SJCRH30 (cell line): ENCODE measurements around the gene SPAG9. TPM values are rescaled to one million over a fixed set of nuclear protein-coding genes. Genes with fewer than 3 reads are reported as not detected.

Experiments used
- DNase-seq, 2 experiments: peaks; one replicate each; pipeline ENCODE4 v3.0.0-alpha.2; 2015 to 2020
- H3K27ac ChIP-seq: fragments of 250-450 bp; sonication (Bioruptor Pico); 2 replicates; pipeline ENCODE4 v1.5.1; 2020; ENCODE audit warnings: mild to moderate bottlenecking, moderate library complexity
- H3K27me3 ChIP-seq: fragments of 250-450 bp; sonication (Bioruptor Pico); 2 replicates; pipeline ENCODE4 v1.5.1; 2020; ENCODE audit warnings: mild to moderate bottlenecking, moderate library complexity
- H3K36me3 ChIP-seq: fragments of 250-450 bp; sonication (Bioruptor Pico); 2 replicates; pipeline ENCODE4 v1.5.1; 2020; ENCODE audit warnings: mild to moderate bottlenecking, moderate library complexity
- H3K4me1 ChIP-seq: fragments of 250-450 bp; sonication (Bioruptor Pico); 2 replicates; pipeline ENCODE4 v1.5.1; 2020; ENCODE audit warnings: mild to moderate bottlenecking, moderate library complexity
- H3K4me3 ChIP-seq: fragments of 250-450 bp; sonication (Bioruptor Pico); 2 replicates; pipeline ENCODE4 v1.5.1; 2020; ENCODE audit warnings: mild to moderate bottlenecking, moderate library complexity
- H3K9me3 ChIP-seq: fragments of 250-450 bp; sonication (Bioruptor Pico); replicated peaks from 2 replicates; pipeline ENCODE4 v1.5.1; 2020; ENCODE audit warnings: mild to moderate bottlenecking, moderate library complexity
- total RNA-seq: library from RNA; depleted of rRNA; stranded (reverse); fragments of >200 nt; shearing (Covaris generic); gene quantifications from 2 replicates; pipeline ENCODE4 v1.2.3, GENCODE V29; 2014

The SPAG9 gene
- total RNA-seq, 1 experiment from 2014 or later: 42.8 TPM

DNA sequence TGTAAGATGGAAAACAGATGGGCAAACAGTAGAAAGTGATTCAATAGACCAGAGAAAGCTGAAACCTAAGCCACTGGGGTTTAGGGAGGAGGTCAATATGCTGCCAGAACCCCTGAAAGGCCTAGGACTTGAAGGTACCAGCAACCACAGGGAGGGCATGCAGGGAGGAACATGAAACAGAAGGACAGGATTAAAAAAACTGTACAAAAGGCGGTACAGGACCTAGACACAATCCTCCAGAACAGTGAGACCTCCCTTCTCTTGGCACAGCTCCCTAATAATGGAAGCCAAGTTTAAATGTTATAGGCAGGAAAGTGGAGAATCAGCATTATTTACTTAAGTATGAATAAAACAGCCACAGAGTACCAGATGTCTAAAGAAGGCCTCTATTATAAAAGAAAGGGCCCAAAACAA is 105.5 kb downstream of the SPAG9 start:
- Histone ChIP-seq H3K4me1 (no peaks in the 10 kb centered on the region), H3K9me3 (no peaks in the 10 kb centered on the region), H3K36me3 (peaks cover 7% of the 10 kb centered on the region; the same call in 1 of the 2 replicates), H3K27ac (no peak overlapping the region), H3K4me3 (no peak overlapping the region), H3K27me3 (no peaks in the 10 kb centered on the region)
- no peak for DNase-seq

DNA sequence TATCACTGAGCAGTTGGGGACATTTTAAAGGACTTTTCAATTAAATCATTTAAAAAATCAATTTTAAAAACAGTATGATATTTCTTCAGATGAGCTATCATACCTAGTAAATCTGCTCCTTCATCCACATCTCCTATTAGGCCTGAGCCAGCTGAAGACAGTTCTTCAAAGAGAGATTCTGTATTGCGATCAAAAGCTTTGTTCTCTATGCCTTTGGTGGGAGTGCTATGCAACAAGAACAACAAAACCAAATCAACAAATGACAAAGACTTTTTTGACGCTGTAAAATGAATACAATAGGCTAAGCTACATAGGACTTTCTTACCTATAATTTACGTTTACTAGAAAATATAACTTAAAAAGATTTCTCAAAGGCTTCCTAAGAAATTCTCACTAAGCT is 106.5 kb downstream of the SPAG9 start:
- peaks cover 7% of the 10 kb centered on the region; the same call in 1 of the 2 replicates for H3K36me3 ChIP-seq

DNA sequence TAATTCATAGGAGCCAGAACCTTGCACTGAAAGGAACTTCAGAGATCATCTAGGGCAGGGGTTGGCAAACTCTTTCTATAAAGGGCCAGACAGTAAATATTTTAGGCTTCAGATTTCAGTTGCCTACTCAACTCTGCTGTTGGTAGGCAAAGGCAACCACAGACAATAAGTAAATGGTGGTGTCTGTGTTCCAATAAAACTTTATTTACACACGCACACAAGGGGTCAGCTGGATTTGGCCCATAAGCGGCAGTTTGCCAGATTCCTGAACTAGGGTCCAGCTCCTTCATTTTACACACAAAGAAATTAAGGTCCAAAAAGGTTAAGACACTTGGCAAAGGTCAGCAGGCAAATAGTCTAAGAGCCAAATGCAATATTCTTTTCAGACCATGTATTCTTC is 107.3 kb downstream of the SPAG9 start:
- Histone ChIP-seq H3K27ac (no peak overlapping the region), H3K27me3 (no peaks in the 10 kb centered on the region), H3K9me3 (no peaks in the 10 kb centered on the region), H3K4me1 (no peaks in the 10 kb centered on the region), H3K4me3 (no peak overlapping the region), H3K36me3 (0 out of 2 replicates have a peak, but pooled peaks cover 4% of the 10 kb centered on the region)
- DNase-seq: no peak

More for the DNA sequence above, 106.5 kb downstream of the SPAG9 start:
- no peak for DNase-seq
- Histone ChIP-seq H3K27me3 (no peaks in the 10 kb centered on the region), H3K27ac (no peak overlapping the region), H3K4me3 (no peak overlapping the region), H3K4me1 (no peaks in the 10 kb centered on the region), H3K9me3 (no peaks in the 10 kb centered on the region)

DNA sequence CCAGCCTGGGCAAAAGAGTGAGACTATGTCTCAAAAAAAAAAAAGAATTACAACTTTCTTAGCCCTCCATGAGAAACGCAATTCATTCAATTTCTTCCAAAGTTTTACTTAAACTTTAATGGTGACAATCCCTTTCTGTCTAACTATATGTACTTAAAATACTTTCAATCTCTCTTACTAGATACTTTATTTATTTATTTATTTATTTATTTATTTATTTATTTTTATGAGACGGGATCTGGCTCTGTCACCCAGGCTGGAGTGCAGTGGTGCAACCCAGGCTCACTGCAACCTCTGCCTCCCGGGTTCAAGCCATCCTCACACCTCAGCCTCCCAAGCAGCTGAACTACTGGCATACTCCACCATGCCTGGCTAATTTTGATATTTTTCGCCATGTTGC is 108.1 kb downstream of the SPAG9 start:
- no peaks in the 10 kb centered on the region for H3K9me3 ChIP-seq
- DNase-seq: no peak
- H3K27me3 ChIP-seq: no peaks in the 10 kb centered on the region
- H3K4me3 ChIP-seq: no peak overlapping the region
- H3K4me1 ChIP-seq: no peaks in the 10 kb centered on the region
- no peak overlapping the region for H3K27ac ChIP-seq
- 0 out of 2 replicates have a peak, but pooled peaks cover 4% of the 10 kb centered on the region for H3K36me3 ChIP-seq

DNA sequence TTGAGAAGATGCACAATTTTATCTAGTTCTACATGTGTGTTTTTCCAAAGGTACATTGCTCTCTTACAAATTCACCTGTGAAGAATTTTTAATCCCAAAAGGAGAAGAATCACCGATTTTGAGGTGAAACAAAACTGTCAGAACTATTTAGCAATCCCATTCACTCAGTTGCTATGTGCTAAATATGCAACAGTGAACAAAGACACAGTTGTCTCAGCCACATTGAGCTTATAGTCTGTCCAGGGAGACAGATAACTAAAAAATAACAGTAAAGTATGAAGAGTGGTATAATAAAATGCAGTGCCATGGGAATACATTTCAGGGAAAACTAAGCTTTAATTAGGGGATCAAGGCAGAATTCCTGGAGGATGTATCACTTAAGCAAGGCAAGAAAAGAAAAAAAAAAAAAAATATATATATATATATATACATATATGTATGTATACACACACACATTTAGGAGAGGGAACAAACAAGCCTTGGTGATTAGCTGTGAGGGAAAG is 110.4 kb downstream of the SPAG9 start:
- DNase-seq: no peak
- Histone ChIP-seq H3K4me3 (no peak overlapping the region), H3K4me1 (no peaks in the 10 kb centered on the region), H3K36me3 (0 out of 2 replicates have a peak, but pooled peaks cover 4% of the 10 kb centered on the region), H3K27me3 (no peaks in the 10 kb centered on the region), H3K27ac (no peak overlapping the region), H3K9me3 (no peaks in the 10 kb centered on the region)

DNA sequence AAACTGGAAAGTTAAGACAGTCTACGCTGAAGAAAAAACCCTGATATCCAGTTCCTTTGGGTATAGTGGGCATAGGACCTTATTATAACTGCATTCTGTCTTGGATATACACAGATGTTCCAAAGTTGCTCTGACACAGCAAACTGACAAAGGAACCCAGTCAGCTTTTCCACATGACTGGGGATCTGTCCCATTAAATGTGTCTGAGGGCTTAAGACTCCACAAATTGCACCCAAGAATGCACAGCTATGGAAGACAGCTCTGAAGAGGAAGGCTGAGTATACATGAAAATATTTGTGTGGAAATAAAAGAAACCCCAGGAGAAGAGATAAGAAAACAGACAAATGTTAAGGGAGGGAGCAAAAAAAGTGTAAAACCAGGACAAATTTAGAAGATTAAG is 114.1 kb downstream of the SPAG9 start:
- Histone ChIP-seq H3K27ac (no peak overlapping the region), H3K9me3 (no peaks in the 10 kb centered on the region), H3K4me3 (no peak overlapping the region), H3K27me3 (no peaks in the 10 kb centered on the region), H3K36me3 (peaks cover 5% of the 10 kb centered on the region; the same call in 1 of the 2 replicates), H3K4me1 (no peaks in the 10 kb centered on the region)
- no peak for DNase-seq

DNA sequence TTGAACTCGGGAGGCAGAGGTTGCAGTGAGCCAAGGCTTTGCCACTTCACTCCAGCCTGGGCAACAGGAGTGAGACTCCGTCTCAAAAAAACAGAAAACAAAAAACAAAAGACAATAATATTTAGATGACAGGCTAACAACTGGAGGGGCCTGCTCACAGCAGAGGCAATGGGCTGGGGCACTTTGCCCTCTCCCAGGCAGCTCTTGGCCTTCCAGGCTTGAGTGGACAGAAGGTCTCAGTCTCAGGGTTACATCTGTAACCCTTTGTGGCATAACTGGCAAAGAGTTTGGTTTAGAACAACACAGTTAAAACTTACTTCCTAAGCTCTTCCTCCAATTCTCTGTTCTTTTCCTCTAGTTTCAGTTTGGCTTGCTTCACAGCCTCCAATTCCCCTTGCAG is 114.9 kb downstream of the SPAG9 start:
- Histone ChIP-seq H3K9me3 (no peaks in the 10 kb centered on the region), H3K27ac (no peak overlapping the region), H3K27me3 (no peaks in the 10 kb centered on the region), H3K4me1 (no peaks in the 10 kb centered on the region), H3K4me3 (no peak overlapping the region), H3K36me3 (peaks cover 7% of the 10 kb centered on the region; the same call in 1 of the 2 replicates)
- no peak for DNase-seq

DNA sequence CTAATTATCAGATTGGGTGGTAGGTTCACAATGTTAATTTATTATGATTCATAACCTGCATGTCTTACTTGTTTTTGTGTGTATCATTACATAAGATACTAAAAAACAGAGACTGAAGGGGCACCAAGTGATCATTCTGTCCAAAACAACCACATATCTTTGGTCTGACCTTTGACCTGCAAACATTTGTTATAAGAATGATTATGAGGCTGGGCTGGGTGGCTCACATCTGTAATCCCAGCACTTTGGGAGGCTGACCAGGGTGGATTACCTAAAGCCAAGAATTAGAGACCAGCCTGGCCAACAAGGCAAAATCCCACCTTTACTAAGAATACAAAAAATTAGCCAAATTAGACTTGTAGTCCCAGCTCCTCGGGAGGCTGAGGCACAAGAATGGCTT is 116.4 kb downstream of the SPAG9 start:
- Histone ChIP-seq H3K27ac (no peak overlapping the region), H3K36me3 (peaks cover 7% of the 10 kb centered on the region; the same call in 1 of the 2 replicates), H3K9me3 (no peaks in the 10 kb centered on the region), H3K4me1 (no peaks in the 10 kb centered on the region), H3K27me3 (no peaks in the 10 kb centered on the region), H3K4me3 (no peak overlapping the region)
- DNase-seq: no peak

DNA sequence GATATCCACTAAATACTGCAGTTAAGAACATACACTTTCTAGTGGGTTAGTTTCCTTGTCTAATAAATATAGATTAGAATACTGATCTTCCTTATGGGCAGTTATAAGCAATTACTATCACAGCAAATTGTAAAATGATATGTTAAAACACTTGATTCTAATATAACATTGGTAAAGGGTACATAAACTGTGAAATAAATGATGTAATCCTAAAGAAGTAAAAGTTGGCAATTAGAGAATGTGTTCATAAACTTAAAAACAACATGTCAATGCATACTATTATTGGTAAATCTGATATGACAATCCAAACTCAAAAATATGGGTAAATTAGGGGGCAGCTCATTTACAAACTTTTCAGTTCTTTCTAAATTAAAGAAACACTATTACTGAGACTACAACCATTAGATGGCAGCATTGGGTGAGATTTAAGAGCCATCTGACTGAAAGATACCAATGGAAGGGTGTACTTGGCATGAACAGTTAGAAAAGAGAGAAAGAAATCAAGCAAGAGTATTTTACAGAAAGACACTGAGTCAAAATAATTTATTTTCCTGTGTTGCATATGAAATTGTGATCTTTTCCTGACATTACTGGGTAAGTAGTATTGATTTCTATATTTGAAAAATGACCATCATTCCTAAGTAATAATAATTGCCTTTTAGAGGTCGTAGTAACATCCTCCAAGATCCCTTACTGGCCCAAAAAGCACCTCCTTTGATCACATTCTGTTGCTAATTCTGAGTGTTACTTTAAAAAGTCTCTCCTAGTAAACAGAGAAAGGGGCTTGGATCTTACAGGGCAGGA is 119.6 kb downstream of the SPAG9 start:
- H3K36me3 ChIP-seq: peaks cover 19% of the 10 kb centered on the region
- no peak overlapping the region for H3K27ac ChIP-seq
- H3K9me3 ChIP-seq: no peaks in the 10 kb centered on the region
- no peak overlapping the region for H3K4me3 ChIP-seq
- no peaks in the 10 kb centered on the region for H3K4me1 ChIP-seq
- DNase-seq: peak; percentile 16 to 74
- H3K27me3 ChIP-seq: no peaks in the 10 kb centered on the region

DNA sequence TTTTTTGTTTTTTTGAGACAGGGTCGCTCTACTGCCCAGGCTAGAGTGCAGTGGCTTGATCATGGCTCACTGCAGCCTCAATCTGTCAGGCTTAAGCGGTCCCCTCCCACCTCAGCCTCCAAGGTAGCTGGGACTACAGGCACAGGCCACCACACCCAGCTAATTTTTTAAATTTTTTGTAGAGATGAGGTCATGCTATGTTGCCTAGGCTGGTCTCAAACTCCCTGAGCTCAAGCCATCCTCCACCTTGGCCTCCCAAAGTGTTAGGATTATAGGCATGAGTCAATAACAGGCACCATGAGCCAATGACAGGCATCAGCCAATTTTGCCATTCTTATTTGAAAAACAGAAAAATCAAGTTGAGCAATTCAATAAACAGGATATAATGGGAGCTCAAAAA is 125.0 kb downstream of the SPAG9 start:
- no peaks in the 10 kb centered on the region for H3K9me3 ChIP-seq
- no peak for DNase-seq
- peaks cover 28% of the 10 kb centered on the region for H3K36me3 ChIP-seq
- no peaks in the 10 kb centered on the region for H3K4me1 ChIP-seq
- H3K27me3 ChIP-seq: no peaks in the 10 kb centered on the region
- no peak overlapping the region for H3K4me3 ChIP-seq
- no peak overlapping the region for H3K27ac ChIP-seq

DNA sequence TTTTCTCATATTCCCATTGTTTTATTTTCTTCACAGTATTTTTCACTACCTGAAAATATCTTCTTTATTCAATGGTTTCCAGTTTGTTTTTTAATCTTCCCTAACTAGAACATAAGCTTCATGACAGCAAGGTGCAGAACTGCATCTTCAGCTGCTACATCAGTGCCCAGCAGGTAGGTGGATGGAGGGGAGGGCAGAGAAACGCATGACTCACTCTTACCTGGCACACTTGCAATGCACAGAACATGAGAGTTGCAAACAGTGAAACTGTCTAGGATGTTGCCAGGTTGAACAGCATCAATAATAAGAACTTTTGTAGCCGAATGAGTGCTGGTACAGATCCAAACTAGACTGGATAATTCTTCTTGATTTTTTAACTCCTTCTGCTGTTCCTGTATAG is 127.1 kb downstream of the SPAG9 start:
- Histone ChIP-seq H3K4me1 (no peaks in the 10 kb centered on the region), H3K4me3 (no peak overlapping the region), H3K27me3 (no peaks in the 10 kb centered on the region), H3K36me3 (peaks cover 31% of the 10 kb centered on the region), H3K27ac (no peak overlapping the region), H3K9me3 (no peaks in the 10 kb centered on the region)
- no peak for DNase-seq

DNA sequence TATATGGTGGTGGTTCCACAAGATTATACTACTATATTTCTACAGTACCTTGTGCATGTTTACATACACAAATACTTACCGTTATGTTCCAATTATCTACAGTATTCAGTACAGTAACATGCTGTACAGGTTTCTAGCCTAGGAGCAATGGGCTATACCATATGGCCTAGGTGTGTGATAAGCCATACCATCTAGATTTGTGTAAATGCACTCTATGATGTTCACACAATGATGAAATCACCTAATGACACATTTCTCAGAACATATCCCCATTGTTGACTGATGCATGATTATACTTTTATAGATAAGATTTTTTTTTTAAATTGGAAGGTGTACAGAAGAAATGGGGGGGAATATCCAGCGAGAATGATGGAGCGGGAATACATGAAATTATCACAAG is 131.5 kb downstream of the SPAG9 start:
- Histone ChIP-seq H3K9me3 (no peaks in the 10 kb centered on the region), H3K36me3 (peaks cover 19% of the 10 kb centered on the region), H3K27ac (no peak overlapping the region), H3K4me1 (no peaks in the 10 kb centered on the region), H3K4me3 (no peak overlapping the region), H3K27me3 (no peaks in the 10 kb centered on the region)
- no peak for DNase-seq

DNA sequence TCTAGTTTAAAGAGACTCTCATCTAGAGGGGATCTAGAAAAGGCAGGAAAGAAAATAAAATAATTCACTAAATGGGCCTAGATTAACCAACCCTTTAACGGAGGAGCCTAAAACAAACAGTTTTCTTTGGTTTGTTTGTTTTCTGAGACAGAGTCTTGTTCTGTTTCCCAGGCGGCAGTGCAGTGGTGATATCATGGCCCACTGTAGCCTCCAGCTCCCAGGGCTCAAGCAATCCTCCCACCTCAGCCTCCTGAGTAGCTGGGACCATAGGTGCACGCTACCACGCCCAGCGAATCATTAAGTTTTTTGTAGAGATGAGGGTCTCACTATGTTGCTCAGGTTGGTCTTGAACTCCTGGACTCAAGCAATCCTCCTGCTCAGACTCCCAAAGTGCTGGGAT is 132.2 kb downstream of the SPAG9 start:
- Histone ChIP-seq H3K27me3 (no peaks in the 10 kb centered on the region), H3K27ac (no peak overlapping the region), H3K4me3 (no peak overlapping the region), H3K4me1 (no peaks in the 10 kb centered on the region), H3K9me3 (no peaks in the 10 kb centered on the region), H3K36me3 (peaks cover 17% of the 10 kb centered on the region)
- DNase-seq: no peak

DNA sequence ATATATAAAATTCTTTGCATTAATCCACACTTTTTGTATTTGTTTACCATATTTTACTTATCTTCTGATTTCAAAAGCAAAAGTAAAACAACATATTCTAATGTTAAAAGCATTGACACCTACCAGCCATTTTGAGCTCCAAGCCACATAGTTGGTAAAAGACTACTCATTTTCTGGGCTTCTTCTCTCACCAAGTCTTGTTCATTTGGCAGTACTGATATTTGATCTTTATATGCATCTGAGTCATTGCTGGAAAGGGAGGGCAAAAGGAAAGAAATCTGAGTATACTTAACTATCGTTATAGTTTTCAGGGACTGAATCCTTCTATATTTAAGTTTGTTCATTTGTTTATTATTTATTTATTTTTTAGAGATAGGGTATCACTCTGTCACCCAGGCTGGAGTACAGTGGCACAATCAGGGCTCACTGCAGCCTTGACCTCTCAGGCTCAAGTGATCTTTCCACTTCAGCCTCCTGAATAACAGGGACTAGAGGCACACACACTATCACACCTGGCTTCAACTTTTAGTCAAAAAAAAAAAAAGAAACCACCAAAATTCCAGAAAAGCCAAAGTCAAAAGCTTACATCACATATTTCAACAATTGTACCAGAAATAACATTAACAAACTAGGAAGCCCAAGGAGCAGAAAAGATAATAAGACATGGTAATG is 133.5 kb downstream of the SPAG9 start:
- Histone ChIP-seq H3K36me3 (peaks cover 12% of the 10 kb centered on the region), H3K4me3 (no peak overlapping the region), H3K27me3 (no peaks in the 10 kb centered on the region), H3K9me3 (no peaks in the 10 kb centered on the region), H3K4me1 (no peaks in the 10 kb centered on the region), H3K27ac (no peak overlapping the region)
- DNase-seq: no peak

DNA sequence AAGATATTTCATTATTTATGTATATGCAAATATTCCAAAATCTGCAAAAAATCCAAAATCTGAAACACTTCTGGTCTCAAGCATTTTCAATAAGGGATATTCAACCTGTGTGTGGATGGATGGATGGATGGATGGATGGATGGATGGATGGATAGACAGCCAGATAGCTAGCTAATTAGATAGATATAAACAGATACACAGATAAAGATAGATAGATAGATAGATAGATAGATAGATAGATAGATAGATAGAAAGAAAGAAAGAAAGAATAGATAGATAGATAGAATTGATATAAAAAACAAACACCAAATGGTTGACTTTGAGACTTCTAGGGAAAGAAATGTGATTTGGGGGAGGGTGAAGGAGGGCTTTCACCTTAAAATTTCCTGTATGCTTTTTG is 139.4 kb downstream of the SPAG9 start:
- H3K9me3 ChIP-seq: no peaks in the 10 kb centered on the region
- peaks cover 5% of the 10 kb centered on the region for H3K36me3 ChIP-seq
- no peak overlapping the region for H3K4me3 ChIP-seq
- no peak for DNase-seq
- no peak overlapping the region for H3K27ac ChIP-seq
- H3K4me1 ChIP-seq: no peaks in the 10 kb centered on the region
- no peaks in the 10 kb centered on the region for H3K27me3 ChIP-seq
